ENCODE measurements around the gene SRP9. TPM values are rescaled to one million over a fixed set of nuclear protein-coding genes. Genes with fewer than 3 reads are reported as not detected.
"Not testable (repeated sequence)": the region's sequence is repeated elsewhere in the genome, so short reads cannot be mapped to it uniquely, and the experiment has no call there.

SRP9 gene
- total RNA-seq, 1 donor from 2014 or later, result 252 TPM

DNA sequence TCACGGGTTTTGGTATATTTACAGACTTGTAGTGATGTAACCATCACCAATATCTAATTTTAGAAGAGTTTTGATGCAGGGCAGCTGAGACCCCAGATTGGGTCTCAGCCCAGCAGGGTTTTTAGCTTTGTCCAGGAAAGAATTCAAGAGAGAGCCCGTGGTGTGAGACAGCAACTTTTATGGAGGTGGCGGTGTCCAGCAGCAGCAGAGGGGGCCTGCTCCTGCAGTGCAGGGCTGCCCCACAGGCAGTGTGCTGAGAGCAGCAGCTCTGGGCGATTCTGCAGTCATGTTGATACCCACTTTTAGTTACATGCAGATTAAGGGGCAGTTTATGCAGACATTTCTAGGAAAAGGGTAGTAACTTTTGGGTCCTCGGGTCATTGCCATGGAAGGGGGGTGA, 30.5 kb downstream of the SRP9 start:
- Mint-ChIP-seq H3K9me3 (ENCODE audit: unreplicated experiment) (no peaks in the 10 kb centered on the region), H3K27me3 (ENCODE audit: unreplicated experiment) (peaks cover 2% of the 10 kb centered on the region), H3K4me1 (ENCODE audit: unreplicated experiment) (peaks cover 14% of the 10 kb centered on the region), H3K27ac (ENCODE audit: unreplicated experiment) (no peak overlapping the region), H3K36me3 (ENCODE audit: low read depth, unreplicated experiment) (no peaks in the 10 kb centered on the region), H3K4me3 (ENCODE audit: unreplicated experiment) (no peak overlapping the region)
- DNase-seq (ENCODE audit: low spot score), result no peak
- TF ChIP-seq CTCF (IDR thresholded peaks at IDR 0.05; ENCODE audit: unreplicated experiment), result no peak

DNA sequence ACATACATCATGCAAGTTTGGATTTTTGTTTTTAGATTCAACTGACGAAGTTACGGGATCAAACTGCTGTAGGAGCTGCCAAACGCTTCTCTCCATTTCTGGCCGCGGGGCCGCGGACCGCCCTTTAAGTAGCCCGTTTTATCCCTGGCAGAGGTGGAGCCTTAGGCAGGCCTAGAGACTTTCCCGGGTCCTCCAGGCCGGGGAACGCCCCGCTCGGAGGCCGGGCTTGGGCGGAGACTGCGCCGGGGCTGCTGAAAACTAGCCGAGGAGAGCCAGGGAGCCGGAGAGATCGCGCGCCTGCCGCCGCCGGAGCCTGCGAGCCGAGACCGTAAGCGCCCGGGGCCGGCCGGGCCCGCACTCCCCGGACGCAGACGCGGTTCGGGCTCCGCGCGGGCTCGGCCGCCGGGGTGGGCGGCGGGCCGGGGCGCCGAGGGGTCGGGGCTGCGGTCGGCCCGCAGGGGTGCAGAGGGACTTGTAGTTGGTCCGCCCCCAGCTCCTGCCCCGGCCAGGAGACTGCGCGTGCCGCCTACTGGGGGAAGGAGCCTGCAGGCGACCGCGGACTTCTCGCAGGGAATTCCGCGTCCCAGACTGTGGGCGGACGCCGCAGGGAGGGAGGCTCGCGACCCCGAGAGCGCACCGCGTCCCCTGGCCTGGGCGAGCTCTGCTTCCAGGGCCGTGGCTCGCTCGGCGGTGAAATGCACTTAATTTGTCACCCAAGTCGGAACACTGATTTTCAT, 32.4 kb downstream of the SRP9 start, which contains the start of gene EPHX1:
TSS of gene EPHX1 (plus strand) at position 283 of the 737 bp plus-strand sequence. CDS start 18,606 bp downstream, outside the sequence.
- H3K27me3 Mint-ChIP-seq (ENCODE audit: unreplicated experiment), result peaks cover 2% of the 10 kb centered on the region
- H3K36me3 Mint-ChIP-seq (ENCODE audit: low read depth, unreplicated experiment), result no peaks in the 10 kb centered on the region
- DNase-seq (ENCODE audit: low spot score), result peak; percentile 88
- TF ChIP-seq CTCF (IDR thresholded peaks at IDR 0.05; ENCODE audit: unreplicated experiment), result no peak
- H3K4me3 Mint-ChIP-seq (ENCODE audit: unreplicated experiment), result peak within 1 kb of the TSS; percentile 93
- no peaks in the 10 kb centered on the region for H3K9me3 Mint-ChIP-seq (ENCODE audit: unreplicated experiment)
- H3K27ac Mint-ChIP-seq (ENCODE audit: unreplicated experiment), result peak within 1 kb of the TSS; percentile 21
- peaks cover 21% of the 10 kb centered on the region for H3K4me1 Mint-ChIP-seq (ENCODE audit: unreplicated experiment)

DNA sequence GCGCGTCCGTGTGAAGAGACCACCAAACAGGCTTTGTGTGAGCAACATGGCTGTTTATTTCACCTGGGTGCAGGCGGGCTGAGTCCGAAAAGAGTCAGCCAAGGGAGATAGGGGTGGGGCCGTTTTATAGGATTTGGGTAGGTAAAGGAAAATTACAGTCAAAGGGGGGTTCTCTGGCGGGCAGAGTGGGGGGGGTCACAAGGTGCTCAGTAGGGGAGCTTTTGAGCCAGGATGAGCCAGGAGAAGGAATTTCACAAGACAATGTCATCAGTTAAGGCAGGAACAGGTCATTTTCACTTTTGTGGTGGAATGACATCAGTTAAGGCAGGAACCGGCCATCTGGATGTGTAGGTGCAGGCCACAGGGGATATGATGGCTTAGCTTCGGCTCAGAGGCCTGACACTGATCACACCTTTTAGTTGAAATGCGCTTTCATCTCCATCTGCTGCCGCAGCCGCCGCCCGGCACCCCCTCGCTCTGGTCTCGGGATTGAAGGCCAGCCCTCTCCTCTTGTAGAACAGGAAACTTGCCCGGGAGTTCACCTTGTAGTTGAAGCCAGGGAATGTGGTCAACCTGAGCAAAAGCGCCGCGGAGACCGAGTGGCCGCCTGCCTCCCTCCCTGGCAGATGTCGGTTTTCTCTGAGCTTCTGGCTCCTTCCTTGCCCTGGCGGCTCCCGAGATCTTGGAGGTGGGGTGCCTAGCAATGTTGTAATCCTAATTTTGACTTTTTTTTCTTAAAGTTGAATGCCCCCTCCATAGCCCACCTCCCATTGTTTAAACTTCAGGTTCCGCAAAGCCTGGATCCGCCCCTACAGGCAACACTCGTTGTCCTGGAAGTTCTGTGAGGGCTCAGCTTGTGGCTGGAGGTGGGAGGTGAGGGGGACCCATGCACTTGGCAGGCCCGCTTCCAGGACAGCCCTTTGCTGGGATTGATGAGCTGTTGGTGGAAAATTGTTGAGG, 33.2 kb downstream of the SRP9 start:
- H3K36me3 Mint-ChIP-seq (ENCODE audit: low read depth, unreplicated experiment); H3K27ac Mint-ChIP-seq (ENCODE audit: unreplicated experiment); H3K9me3 Mint-ChIP-seq (ENCODE audit: unreplicated experiment); H3K27me3 Mint-ChIP-seq (ENCODE audit: unreplicated experiment): not testable (repeated sequence)
- DNase-seq (ENCODE audit: low spot score), result peak; percentile 34
- H3K4me1 Mint-ChIP-seq (ENCODE audit: unreplicated experiment), result peaks cover 25% of the 10 kb centered on the region
- peak overlapping the region; percentile 93 for H3K4me3 Mint-ChIP-seq (ENCODE audit: unreplicated experiment)

DNA sequence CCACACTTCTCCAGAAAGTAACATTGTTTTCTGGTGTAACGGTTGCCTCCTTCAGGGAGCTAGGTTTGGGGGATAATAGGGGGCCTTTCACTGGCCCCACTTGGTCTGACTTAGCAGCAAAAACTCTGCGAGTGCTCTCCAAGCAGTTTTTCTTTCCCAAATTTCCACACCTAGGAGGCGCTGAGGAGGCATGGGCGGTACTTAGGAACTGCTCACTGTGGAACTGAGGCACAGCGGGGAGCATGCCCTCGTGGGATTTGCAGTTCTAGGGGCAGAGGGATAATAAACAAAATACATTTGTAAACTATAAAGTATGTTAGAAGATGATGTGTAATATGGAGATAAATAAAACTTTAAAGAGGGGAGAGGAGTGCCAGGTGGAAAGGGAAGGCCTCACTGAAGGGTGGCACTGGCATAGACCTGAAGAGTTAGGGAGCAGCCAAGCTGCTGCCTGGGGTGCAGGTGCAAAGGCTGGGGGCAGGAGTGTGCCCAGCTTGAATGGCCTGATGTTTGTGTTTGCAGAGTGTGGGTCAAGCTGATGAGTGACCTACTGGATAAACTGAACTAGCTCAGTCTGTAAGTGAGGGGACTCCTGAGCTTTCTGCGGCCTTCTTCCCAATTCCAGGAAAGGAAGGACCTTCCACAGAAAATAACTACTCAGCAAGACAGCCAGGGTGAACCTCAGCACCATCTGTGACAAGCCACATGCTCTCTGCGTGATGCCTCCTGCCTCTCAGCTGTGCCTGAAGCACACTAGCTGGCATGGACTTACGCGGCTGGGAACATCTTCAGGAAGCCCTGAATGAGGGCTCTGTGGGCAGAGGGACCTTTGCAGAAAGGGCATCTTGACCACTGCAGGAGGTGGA, 34.2 kb downstream of the SRP9 start:
- TF ChIP-seq CTCF (IDR thresholded peaks at IDR 0.05; ENCODE audit: unreplicated experiment), result no peak
- H3K9me3 Mint-ChIP-seq (ENCODE audit: unreplicated experiment), result no peaks in the 10 kb centered on the region
- H3K4me1 Mint-ChIP-seq (ENCODE audit: unreplicated experiment), result peaks cover 26% of the 10 kb centered on the region
- no peak overlapping the region for H3K27ac Mint-ChIP-seq (ENCODE audit: unreplicated experiment)
- H3K36me3 Mint-ChIP-seq (ENCODE audit: low read depth, unreplicated experiment), result no peaks in the 10 kb centered on the region
- peak; percentile 53 for DNase-seq (ENCODE audit: low spot score)
- H3K4me3 Mint-ChIP-seq (ENCODE audit: unreplicated experiment), result peak overlapping the region; percentile 93
- H3K27me3 Mint-ChIP-seq (ENCODE audit: unreplicated experiment), result peaks cover 5% of the 10 kb centered on the region
